HepG2 (cell line): ENCODE data around the gene MRPL58. TPM values are rescaled to one million over a fixed set of nuclear protein-coding genes. Genes with fewer than 3 reads are reported as not detected.

ENCODE experiments used
- AKAP8 ChIP-seq: sonication (generic); formaldehyde crosslinking; IDR thresholded peaks from 2 replicates; pipeline ENCODE4 v1.5.1; 2020; ENCODE audit warnings: mild to moderate bottlenecking, missing genetic modification reagents
- CC2D1A ChIP-seq: sonication (generic); formaldehyde crosslinking; IDR thresholded peaks from 2 replicates; pipeline ENCODE4 v1.8.1; 2023; ENCODE audit warnings: mild to moderate bottlenecking, missing genetic modification reagents
- DNMT1 ChIP-seq: sonication (generic); formaldehyde crosslinking; IDR thresholded peaks from 2 replicates; pipeline ENCODE4 v1.5.1; 2020; ENCODE audit warnings: mild to moderate bottlenecking, missing genetic modification reagents
- DR1 ChIP-seq: sonication (generic); formaldehyde crosslinking; IDR thresholded peaks from 2 replicates; pipeline ENCODE4 v1.8.0; 2021; ENCODE audit warnings: mild to moderate bottlenecking, missing genetic modification reagents, inconsistent platforms
- ESRRA ChIP-seq: sonication (generic); formaldehyde crosslinking; IDR thresholded peaks from 2 replicates; pipeline ENCODE4 v1.5.1; 2020; ENCODE audit warnings: mild to moderate bottlenecking, low read depth, missing genetic modification reagents
- ETS1 ChIP-seq: sonication (generic); formaldehyde crosslinking; IDR thresholded peaks from 2 replicates; pipeline ENCODE4 v1.4.0; 2020; ENCODE audit warnings: missing genetic modification reagents
- HNRNPL ChIP-seq: fragments of 200-400 bp; formaldehyde crosslinking; IDR thresholded peaks from 2 replicates; pipeline ENCODE4 v1.6.1; 2017; ENCODE audit warnings: mild to moderate bottlenecking, low read depth, low read length
- MBNL3 ChIP-seq: fragments of 250-450 bp; sonication (Bioruptor Pico); conservative IDR thresholded peaks from 2 replicates; pipeline ENCODE4 v1.8.0; 2022; ENCODE audit warnings: mild to moderate bottlenecking, inconsistent platforms
- PRDM4 ChIP-seq: sonication (generic); formaldehyde crosslinking; IDR thresholded peaks from 2 replicates; pipeline ENCODE4 v1.9.0; 2021; ENCODE audit warnings: missing genetic modification reagents, borderline replicate concordance
- RFX1 ChIP-seq: fragments of 450-650 bp; IDR thresholded peaks from 2 replicates; pipeline ENCODE4 v1.6.1; 2017
- SP5 ChIP-seq: IDR thresholded peaks from 2 replicates; pipeline ENCODE4 v1.6.1; 2016; ENCODE audit warnings: low read depth, borderline replicate concordance
- TRIM22 ChIP-seq: fragments of 450-650 bp; IDR thresholded peaks from 2 replicates; pipeline ENCODE4 v1.6.1; 2017
- ZBTB7A ChIP-seq: sonication (generic); formaldehyde crosslinking; IDR thresholded peaks from 2 replicates; pipeline ENCODE4 v1.8.0; 2022; ENCODE audit warnings: mild to moderate bottlenecking, missing genetic modification reagents
- ZFP37 ChIP-seq: sonication (generic); formaldehyde crosslinking; IDR thresholded peaks from 2 replicates; pipeline ENCODE4 v1.4.0; 2020; ENCODE audit warnings: missing genetic modification reagents, borderline replicate concordance
- ZFY ChIP-seq: sonication (generic); formaldehyde crosslinking; IDR thresholded peaks from 2 replicates; pipeline ENCODE4 v1.4.0; 2020; ENCODE audit warnings: missing genetic modification reagents
- ZNF256 ChIP-seq: sonication (generic); formaldehyde crosslinking; conservative IDR thresholded peaks from 2 replicates; pipeline ENCODE4 v1.4.0; 2020; ENCODE audit warnings: missing genetic modification reagents
- ZNF761 ChIP-seq: sonication (generic); formaldehyde crosslinking; conservative IDR thresholded peaks from 2 replicates; pipeline ENCODE4 v1.4.0; 2020; ENCODE audit warnings: mild to moderate bottlenecking, missing genetic modification reagents
- ZNF792 ChIP-seq: IDR thresholded peaks from 2 replicates; pipeline ENCODE4 v1.6.1; 2016
- ZNF850 ChIP-seq: sonication (generic); formaldehyde crosslinking; conservative IDR thresholded peaks from 2 replicates; pipeline ENCODE4 v1.9.0; 2021; ENCODE audit warnings: mild to moderate bottlenecking, missing genetic modification reagents
- polyA plus RNA-seq, 8 experiments: library from polyadenylated mRNA; depleted of rRNA in 3 of 8; stranded (reverse) in 7 of 8; unstranded in 1 of 8; fragments of >200 nt; fragmentation: Illumina TruSeq in 4 of 8; extraction: Trizol in 4 of 8; gene quantifications; 2 replicates each; pipeline versions ENCODE4 v1.2.1 to v1.2.3, GENCODE V29; 2011 to 2016; ENCODE audit warnings: low read depth in 4 of 8, missing spikeins in 1 of 8, mixed read lengths in 1 of 8; ENCODE audit not compliant: insufficient read depth in 1 of 8
- total RNA-seq, 5 experiments: library from RNA; depleted of rRNA; stranded (reverse); fragments of >200 nt; fragmentation: Illumina TruSeq; extraction: Trizol; gene quantifications; 2 replicates each; pipeline ENCODE4 v1.2.3, GENCODE V29; 2016; ENCODE audit warnings: low read depth in 1 of 5
- TF ChIP-seq, protein P1 (sequence below): sonication (generic); formaldehyde crosslinking; IDR thresholded peaks from 2 replicates; pipeline ENCODE4 v1.4.0; 2020; ENCODE audit warnings: missing genetic modification reagents, borderline replicate concordance
- TF ChIP-seq, protein P2 (sequence below): sonication (generic); formaldehyde crosslinking; IDR thresholded peaks from 2 replicates; pipeline ENCODE4 v1.5.1; 2020; ENCODE audit warnings: missing genetic modification reagents, mild to moderate bottlenecking, borderline replicate concordance

The MRPL58 gene
- total and polyA plus RNA-seq, 2 of the 13 experiments (the other 11 are each of a cell fraction or from before 2014, with no cell fraction given), result 44.9 to 68.9 TPM

DNA sequence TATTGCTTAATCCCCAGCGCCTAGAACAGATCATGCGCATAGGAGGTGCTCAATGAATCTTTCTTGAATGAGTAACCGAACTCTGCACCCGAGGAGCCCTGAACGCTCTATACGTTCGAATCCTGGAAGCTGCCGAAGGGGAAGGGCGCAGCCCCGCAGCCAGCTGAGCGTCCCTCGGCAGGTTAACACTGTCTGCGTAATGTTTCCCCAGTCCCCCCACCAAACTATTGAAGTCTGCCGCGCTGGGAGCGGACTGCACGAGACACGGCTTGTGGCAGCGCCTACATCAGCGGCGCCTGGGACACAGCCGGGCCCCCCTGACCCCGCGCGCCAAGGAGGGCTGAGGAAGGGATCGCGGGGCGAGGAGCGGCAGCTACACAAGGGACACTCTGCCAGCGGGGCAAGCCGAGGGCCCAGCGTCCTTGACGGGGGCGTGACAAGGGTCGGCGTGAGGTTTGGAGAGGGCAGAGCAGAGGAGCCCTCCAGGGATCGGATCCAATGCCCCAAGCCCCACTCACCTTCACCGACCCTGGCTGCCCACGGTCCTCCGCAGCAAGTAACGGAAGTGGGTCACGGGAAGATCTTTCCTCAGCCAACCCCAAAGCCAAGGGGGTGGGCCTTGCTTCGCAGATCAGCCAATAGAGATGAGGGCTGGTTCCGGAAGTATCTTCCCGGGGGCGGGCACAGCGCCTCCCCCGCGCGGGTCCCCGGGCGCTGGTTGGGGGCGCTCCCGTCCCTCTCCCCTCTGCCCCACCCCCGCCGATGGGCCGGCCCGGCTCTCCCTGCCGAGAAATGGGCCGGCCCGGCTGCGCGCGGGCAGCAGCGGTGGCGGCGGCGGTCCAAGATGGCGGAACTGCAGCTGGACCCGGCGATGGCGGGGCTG lies 34.2 kb downstream of the MRPL58 start, which contains the start of the genes ATP5PD and KCTD2 (continued):
- TF ChIP-seq ETS1 (CRISPR knock-in tag) (no peak), TRIM22 (no peak), ZNF850 (CRISPR knock-in tag) (no peak; the same call in 1 of the 2 replicates), ZNF792 (CRISPR knock-in tag) (peak; percentile 75; the same call in 1 of the 2 replicates), MBNL3 (no peak), AKAP8 (no peak), DNMT1 (CRISPR knock-in tag) (peak; percentile 30; the same call in 1 of the 2 replicates), PRDM4 (peak; percentile 32; the same call in 1 of the 2 replicates), ZNF256 (CRISPR knock-in tag) (no peak; the same call in 1 of the 2 replicates), HNRNPL (peak; percentile 87), ZFP37 (CRISPR knock-in tag) (no peak), SP5 (CRISPR knock-in tag) (peak; percentile 82), ZBTB7A (CRISPR knock-in tag) (peak; percentile 90), ESRRA (CRISPR knock-in tag) (peak; percentile 83), ZFY (CRISPR knock-in tag) (peak; percentile 80), RFX1 (no peak), ZNF761 (CRISPR knock-in tag) (no peak; the same call in 1 of the 2 replicates), DR1 (peak; percentile 91), CC2D1A (no peak)
- TF ChIP-seq, protein P1, sequence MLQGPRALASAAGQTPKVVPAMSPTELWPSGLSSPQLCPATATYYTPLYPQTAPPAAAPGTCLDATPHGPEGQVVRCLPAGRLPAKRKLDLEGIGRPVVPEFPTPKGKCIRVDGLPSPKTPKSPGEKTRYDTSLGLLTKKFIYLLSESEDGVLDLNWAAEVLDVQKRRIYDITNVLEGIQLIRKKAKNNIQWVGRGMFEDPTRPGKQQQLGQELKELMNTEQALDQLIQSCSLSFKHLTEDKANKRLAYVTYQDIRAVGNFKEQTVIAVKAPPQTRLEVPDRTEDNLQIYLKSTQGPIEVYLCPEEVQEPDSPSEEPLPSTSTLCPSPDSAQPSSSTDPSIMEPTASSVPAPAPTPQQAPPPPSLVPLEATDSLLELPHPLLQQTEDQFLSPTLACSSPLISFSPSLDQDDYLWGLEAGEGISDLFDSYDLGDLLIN (CRISPR knock-in tag), result peak; percentile 65; the same call in 1 of the 2 replicates
- TF ChIP-seq, protein P2, sequence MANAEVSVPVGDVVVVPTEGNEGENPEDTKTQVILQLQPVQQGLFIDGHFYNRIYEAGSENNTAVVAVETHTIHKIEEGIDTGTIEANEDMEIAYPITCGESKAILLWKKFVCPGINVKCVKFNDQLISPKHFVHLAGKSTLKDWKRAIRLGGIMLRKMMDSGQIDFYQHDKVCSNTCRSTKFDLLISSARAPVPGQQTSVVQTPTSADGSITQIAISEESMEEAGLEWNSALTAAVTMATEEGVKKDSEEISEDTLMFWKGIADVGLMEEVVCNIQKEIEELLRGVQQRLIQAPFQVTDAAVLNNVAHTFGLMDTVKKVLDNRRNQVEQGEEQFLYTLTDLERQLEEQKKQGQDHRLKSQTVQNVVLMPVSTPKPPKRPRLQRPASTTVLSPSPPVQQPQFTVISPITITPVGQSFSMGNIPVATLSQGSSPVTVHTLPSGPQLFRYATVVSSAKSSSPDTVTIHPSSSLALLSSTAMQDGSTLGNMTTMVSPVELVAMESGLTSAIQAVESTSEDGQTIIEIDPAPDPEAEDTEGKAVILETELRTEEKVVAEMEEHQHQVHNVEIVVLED (CRISPR knock-in tag), result peak; percentile 74
